HG02798 (cell line): Measurements from ENCODE around the gene USP13.

Experiments used
- ATAC-seq: cut with Tn5 transposase; IDR thresholded peaks from one replicate; pipeline ENCODE4 v1.9.1; 2021; ENCODE audit warnings: mild to moderate bottlenecking; ENCODE audit not compliant: unreplicated experiment, poor library complexity

Gene USP13

DNA sequence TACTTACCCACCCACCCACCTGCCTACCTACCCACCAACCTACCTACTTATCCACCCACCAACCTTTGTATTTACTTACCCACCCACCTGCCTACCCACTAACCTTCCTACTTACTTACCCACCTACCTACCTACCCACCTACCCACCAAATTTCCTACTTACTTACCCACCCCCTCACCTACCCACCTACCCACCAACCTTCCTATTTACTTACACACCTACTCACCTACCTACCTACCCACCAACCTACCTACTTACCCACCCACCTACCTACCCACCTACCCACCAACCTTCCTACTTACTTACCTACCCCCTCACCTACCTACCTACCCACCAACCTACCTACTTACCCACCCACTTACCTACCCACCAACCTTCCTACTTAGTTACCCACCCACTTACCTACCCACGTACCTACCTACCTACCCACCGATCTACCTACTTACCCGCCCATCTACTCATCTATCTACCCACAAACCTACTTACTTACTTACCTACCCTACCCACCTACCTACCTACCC, 179.6 kb downstream of the USP13 start:
- ATAC-seq, result no peak

DNA sequence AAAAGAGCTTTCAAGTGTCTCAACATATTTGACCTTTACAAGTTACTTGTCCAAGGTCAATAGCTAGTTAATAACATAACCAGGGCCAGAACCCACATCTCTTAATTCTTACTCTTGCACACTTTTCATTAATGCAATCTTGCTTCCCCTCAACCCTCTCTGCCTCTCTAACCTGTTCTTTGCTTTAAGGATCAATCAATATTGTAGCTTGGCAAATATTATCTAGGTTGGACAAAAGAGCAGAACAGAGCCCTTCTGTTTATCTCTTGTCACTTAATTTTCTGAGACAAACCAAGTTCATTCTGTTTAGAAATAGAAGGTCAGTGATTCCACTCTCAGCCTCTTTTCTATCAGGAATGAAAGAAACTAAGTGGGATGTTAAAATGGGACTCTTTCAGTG, 180.5 kb downstream of the USP13 start:
- ATAC-seq, result no peak

DNA sequence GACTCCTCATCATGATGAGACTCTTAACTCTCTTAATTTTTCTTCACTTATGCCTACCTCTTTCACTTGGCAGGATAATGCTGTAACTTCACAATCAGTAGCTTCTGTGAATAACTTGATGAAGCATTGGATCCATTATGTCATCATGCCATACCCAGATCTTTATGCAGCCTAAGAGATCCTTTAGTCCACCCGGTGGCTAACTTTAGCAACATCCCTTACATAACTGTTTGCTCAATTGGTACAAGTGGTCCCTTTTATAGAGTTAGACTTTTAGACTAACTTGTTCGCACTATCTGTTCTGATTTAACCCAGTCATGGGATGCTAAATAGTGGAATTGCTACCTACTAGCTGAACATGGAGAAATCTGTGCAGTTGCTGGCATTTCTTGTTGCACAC, 184.5 kb downstream of the USP13 start:
- ATAC-seq, result no peak
